Measurements from ENCODE around the gene NEK11. TPM values are rescaled to one million over a fixed set of nuclear protein-coding genes. Genes with fewer than 3 reads are reported as not detected.

NEK11 gene
- total and polyA plus RNA-seq, 9 of the 15 experiments (the other 6 are each of a cell fraction or from before 2014, with no cell fraction given), result 0.28 to 1.5 (median 0.87) TPM

DNA sequence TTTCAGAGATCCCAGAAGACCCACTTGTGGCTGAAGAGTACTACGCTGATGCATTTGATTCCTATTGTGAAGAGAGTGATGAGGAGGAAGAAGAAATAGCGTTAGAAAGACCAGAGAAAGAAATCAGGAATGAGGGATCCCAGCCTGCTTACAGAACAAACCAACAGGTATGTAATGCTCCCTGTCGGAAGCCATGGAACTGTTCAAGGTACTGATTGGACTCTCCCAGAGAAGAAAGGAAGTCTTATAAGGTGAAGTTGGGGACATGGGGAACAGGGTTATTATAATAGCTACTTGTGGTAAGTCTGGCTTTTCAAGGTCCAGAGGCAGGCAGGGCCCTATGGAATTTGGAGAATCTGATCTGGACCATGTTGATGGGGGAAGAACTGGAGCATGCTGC lies 201.8 kb downstream of the NEK11 start (continued):
- TF ChIP-seq, protein P1, sequence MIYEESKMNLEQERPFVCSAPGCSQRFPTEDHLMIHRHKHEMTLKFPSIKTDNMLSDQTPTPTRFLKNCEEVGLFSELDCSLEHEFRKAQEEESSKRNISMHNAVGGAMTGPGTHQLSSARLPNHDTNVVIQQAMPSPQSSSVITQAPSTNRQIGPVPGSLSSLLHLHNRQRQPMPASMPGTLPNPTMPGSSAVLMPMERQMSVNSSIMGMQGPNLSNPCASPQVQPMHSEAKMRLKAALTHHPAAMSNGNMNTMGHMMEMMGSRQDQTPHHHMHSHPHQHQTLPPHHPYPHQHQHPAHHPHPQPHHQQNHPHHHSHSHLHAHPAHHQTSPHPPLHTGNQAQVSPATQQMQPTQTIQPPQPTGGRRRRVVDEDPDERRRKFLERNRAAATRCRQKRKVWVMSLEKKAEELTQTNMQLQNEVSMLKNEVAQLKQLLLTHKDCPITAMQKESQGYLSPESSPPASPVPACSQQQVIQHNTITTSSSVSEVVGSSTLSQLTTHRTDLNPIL (CRISPR knock-in tag; IDR thresholded peaks at IDR 0.05), result no peak
- TF ChIP-seq EP300 (IDR thresholded peaks at IDR 0.05; ENCODE audit: low read length) (no peak), IRF2 (CRISPR knock-in tag; IDR thresholded peaks at IDR 0.05) (no peak), MCM2 (IDR thresholded peaks at IDR 0.05; ENCODE audit: low read depth) (no peak)

DNA sequence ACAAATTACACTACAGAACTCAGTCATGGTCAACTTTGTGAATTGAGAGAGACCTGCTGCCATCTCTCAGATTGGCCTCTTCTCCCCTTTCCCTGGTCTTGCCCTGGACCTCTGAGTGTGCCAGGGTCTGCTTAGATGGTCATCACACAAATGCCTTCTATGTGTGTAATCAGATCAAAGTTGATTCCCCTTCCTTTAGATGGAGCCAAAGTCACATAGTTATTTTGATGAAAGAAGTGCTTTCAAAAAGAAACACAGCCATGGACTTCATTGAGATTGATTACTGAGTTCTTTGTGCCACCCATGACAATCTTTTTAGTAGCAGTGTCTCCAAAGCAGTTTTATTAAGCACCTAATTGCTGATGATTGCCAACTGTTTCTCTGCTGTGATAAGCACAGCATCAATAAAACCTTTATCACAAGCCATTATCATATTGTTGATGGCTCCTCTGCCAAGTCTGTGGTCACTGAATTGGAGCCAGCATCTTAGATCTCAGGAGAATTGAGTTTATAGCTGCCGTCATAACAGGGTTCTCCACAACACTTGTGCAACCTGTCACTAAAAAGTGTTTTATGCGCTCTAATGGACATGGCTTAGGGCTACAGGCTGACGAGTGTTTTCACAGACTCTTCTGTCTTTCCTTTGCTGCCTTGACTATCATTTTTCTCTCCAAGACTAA lies 205.2 kb downstream of the NEK11 start:
- Histone ChIP-seq H3K79me2 (ENCODE audit: control insufficient read depth, insufficient read depth, low read length) (no peaks in the 10 kb centered on the region), H3K4me3 (no peak overlapping the region), H3K27me3 (ENCODE audit: control insufficient read depth in 2 of 2, insufficient read depth in 2 of 2, low read length in 2 of 2) (no peaks in the 10 kb centered on the region; a peak in 1 of 5 replicates), H2AFZ (ENCODE audit: low read depth, low read length) (no peak overlapping the region), H4K20me1 (replicated peaks; ENCODE audit: control insufficient read depth, insufficient read depth, low read length) (no peaks in the 10 kb centered on the region), H3K9me3 (replicated peaks; ENCODE audit: control insufficient read depth, insufficient read depth, low read depth, low read length) (no peaks in the 10 kb centered on the region), H3K4me2 (ENCODE audit: insufficient read depth, low read length) (no peak overlapping the region), H3K27ac (ENCODE audit: extremely low read depth, low read depth, low read length) (no peak overlapping the region), H3K9me1 (ENCODE audit: control insufficient read depth, insufficient read depth, low read length) (no peaks in the 10 kb centered on the region), H3K4me1 (replicated peaks in 1 of 2; ENCODE audit: control insufficient read depth in 2 of 2, insufficient read depth in 2 of 2, low read length in 2 of 2) (no peaks in the 10 kb centered on the region), H3K36me3 (ENCODE audit: control insufficient read depth, insufficient read depth, low read length) (no peaks in the 10 kb centered on the region), H3K9ac (ENCODE audit: insufficient read depth in 1 of 2, low read depth in 2 of 2, low read length in 2 of 2) (no peak overlapping the region)
- in situ Hi-C loops (cut with MboI) (no loop called here), intact Hi-C loops (cut with micrococcal nuclease) (no loop called here)
- DNase-seq (ENCODE audit: extremely low read depth in 1 of 4, low spot score in 3 of 4) (no peak), FAIRE-seq (no peak), ATAC-seq (no peak)
- WGBS (ENCODE audit: insufficient coverage, low coverage, missing lambda C conversion rate), result 2% methylated on average over 3 of the region's 3 CpGs
- ChIA-PET POLR2A (no interaction called here), CTCF (ENCODE audit: low intra/inter-chr PET ratio) (no interaction called here)
- TF ChIP-seq NELFE (IDR thresholded peaks at IDR 0.05; ENCODE audit: insufficient read depth, insufficient read length), result no peak
- TF ChIP-seq RAD21 (CRISPR knock-in tag; conservative IDR thresholded peaks at IDR 0.05 in 1 of 2, IDR thresholded peaks at IDR 0.05 in 1 of 2), result peak; percentile 15 to 23; a peak in 3 of 4 replicates
- no peak for TF ChIP-seq NR4A1 (CRISPR knock-in tag; IDR thresholded peaks at IDR 0.05)
- no peak for TF ChIP-seq NR4A1 (tag; IDR thresholded peaks at IDR 0.05)
- TF ChIP-seq CREBBP (IDR thresholded peaks at IDR 0.05; ENCODE audit: low read depth, low read length), result no peak
- TF ChIP-seq, protein P2, sequence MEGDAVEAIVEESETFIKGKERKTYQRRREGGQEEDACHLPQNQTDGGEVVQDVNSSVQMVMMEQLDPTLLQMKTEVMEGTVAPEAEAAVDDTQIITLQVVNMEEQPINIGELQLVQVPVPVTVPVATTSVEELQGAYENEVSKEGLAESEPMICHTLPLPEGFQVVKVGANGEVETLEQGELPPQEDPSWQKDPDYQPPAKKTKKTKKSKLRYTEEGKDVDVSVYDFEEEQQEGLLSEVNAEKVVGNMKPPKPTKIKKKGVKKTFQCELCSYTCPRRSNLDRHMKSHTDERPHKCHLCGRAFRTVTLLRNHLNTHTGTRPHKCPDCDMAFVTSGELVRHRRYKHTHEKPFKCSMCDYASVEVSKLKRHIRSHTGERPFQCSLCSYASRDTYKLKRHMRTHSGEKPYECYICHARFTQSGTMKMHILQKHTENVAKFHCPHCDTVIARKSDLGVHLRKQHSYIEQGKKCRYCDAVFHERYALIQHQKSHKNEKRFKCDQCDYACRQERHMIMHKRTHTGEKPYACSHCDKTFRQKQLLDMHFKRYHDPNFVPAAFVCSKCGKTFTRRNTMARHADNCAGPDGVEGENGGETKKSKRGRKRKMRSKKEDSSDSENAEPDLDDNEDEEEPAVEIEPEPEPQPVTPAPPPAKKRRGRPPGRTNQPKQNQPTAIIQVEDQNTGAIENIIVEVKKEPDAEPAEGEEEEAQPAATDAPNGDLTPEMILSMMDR (IDR thresholded peaks at IDR 0.05 in 2 of 3, conservative IDR thresholded peaks at IDR 0.05 in 1 of 3; ENCODE audit: insufficient read depth in 2 of 3, low read depth in 1 of 3, low read length in 3 of 3), result peak in 1 of 3 experiments; percentile 10; a peak in 1 of 6 replicates
- BruUV-seq (replicated peaks), result no TSS peak
